Body of pancreas (tissue), 4 donors: ENCODE results near the gene ELP4. TPM values are rescaled to one million over a fixed set of nuclear protein-coding genes. Genes with fewer than 3 reads are reported as not detected.
"Not testable (repeated sequence)": the region's sequence is repeated elsewhere in the genome, so short reads cannot be mapped to it uniquely, and the experiment has no call there.

Experiments used
- ATAC-seq: fragments of 150-250 bp; one replicate; pipeline ENCODE4 v1.9.1; 2016
- DNase-seq, 4 donors: peaks; one replicate each; pipeline ENCODE4 v3.0.0-alpha.2; 2019
- H3K27ac ChIP-seq, 4 donors: fragments of 200-600 bp; sonication (generic); 1 replicate in 3 of 4; 2 replicates in 1 of 4; pipeline versions ENCODE4 v1.5.1 to v1.6.1; 2016 to 2019; ENCODE audit warnings: mild to moderate bottlenecking in 1 of 4, mixed read lengths in 1 of 4, moderate library complexity in 1 of 4
- H3K27me3 ChIP-seq, 2 donors: fragments of 200-600 bp; sonication (generic); one replicate each; pipeline ENCODE4 v1.6.0; 2016; ENCODE audit warnings: mild to moderate bottlenecking in 1 of 2
- H3K36me3 ChIP-seq, 2 donors: fragments of 200-600 bp; sonication (generic); replicated peaks in 1 of 2; 2 replicates each; pipeline ENCODE4 v1.5.1; 2016; ENCODE audit warnings: low read depth in 2 of 2; ENCODE audit not compliant: insufficient read depth in 1 of 2
- H3K4me1 ChIP-seq: fragments of 200-600 bp; sonication (generic); one replicate; pipeline ENCODE4 v1.6.0; 2016
- H3K4me3 ChIP-seq, 2 donors: fragments of 200-600 bp; sonication (generic); 1 replicate in 1 of 2; 2 replicates in 1 of 2; pipeline ENCODE4 v1.5.1; 2016 to 2019
- H3K9me3 ChIP-seq, 3 donors: fragments of 200-600 bp; sonication (generic); 1 replicate in 2 of 3; 2 replicates in 1 of 3; pipeline ENCODE4 v1.5.1; 2016
- POLR2A ChIP-seq, 3 donors: fragments of 450-650 bp; IDR thresholded peaks; one replicate each; pipeline ENCODE4 v1.6.1; 2016; ENCODE audit warnings: antibody characterized with exemption in 3 of 3, mild to moderate bottlenecking in 2 of 3
- WGBS, 2 donors: methylation state at CpG; one replicate each; pipeline ENCODE4 v1.1.5; 2017; 5-methylcytosine and 5-hydroxymethylcytosine counted together
- intact Hi-C: fragments of 100-400 bp; cut with DNase I; formaldehyde crosslinking; loops from one replicate; pipeline ENCODE4 v1.15.1; 2023
- total RNA-seq, 2 donors: library from RNA; depleted of rRNA; stranded (reverse); fragments of >200 nt; gene quantifications; one replicate each; pipeline ENCODE4 v1.1.0, GENCODE V29; 2016
- TF ChIP-seq, protein P1 (sequence below), 7 experiments: fragments of 450-650 bp in 4 of 7; fragments of 200-600 bp in 3 of 7; sonication (generic) in 3 of 7; IDR thresholded peaks; one replicate each; pipeline ENCODE4 v1.5.1; 2016 to 2019; ENCODE audit warnings: antibody characterized with exemption in 7 of 7

Gene ELP4
- total RNA-seq, 2 donors from 2014 or later: 20.2 to 33.3 TPM

- Histone ChIP-seq H3K9me3 (no peaks in the 10 kb centered on the region), H3K27ac (no peak overlapping the region), H3K4me1 (peaks cover 7% of the 10 kb centered on the region), H3K36me3 (no peaks in the 10 kb centered on the region), H3K27me3 (no peaks in the 10 kb centered on the region), H3K4me3 (no peak overlapping the region)
- 85 to 100% methylated on average over 1 of the region's 1 CpG for WGBS, 2 donors
- ATAC-seq: no peak
- intact Hi-C loops: no loop called here
- DNase-seq: no peak
- no peak for TF ChIP-seq POLR2A (IDR thresholded peaks at IDR 0.05)
- TF ChIP-seq, protein P1, sequence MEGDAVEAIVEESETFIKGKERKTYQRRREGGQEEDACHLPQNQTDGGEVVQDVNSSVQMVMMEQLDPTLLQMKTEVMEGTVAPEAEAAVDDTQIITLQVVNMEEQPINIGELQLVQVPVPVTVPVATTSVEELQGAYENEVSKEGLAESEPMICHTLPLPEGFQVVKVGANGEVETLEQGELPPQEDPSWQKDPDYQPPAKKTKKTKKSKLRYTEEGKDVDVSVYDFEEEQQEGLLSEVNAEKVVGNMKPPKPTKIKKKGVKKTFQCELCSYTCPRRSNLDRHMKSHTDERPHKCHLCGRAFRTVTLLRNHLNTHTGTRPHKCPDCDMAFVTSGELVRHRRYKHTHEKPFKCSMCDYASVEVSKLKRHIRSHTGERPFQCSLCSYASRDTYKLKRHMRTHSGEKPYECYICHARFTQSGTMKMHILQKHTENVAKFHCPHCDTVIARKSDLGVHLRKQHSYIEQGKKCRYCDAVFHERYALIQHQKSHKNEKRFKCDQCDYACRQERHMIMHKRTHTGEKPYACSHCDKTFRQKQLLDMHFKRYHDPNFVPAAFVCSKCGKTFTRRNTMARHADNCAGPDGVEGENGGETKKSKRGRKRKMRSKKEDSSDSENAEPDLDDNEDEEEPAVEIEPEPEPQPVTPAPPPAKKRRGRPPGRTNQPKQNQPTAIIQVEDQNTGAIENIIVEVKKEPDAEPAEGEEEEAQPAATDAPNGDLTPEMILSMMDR (IDR thresholded peaks at IDR 0.05): no peak
Observed at GRCh38 chr11:31560842-31561476, 51.4 kb downstream of the ELP4 start.

- ATAC-seq, H3K27ac ChIP-seq, H3K27me3 ChIP-seq, H3K4me3 ChIP-seq, H3K4me1 ChIP-seq, intact Hi-C loops, DNase-seq, H3K9me3 ChIP-seq, H3K36me3 ChIP-seq: not testable (repeated sequence)
- 93 to 97% methylated on average over 4 of the region's 4 CpGs for WGBS, 2 donors
Observed at GRCh38 chr11:31564517-31564916, 55.0 kb downstream of the ELP4 start.

- DNase-seq, H3K36me3 ChIP-seq, H3K9me3 ChIP-seq, H3K27ac ChIP-seq, ATAC-seq, intact Hi-C loops, H3K4me3 ChIP-seq, H3K27me3 ChIP-seq, H3K4me1 ChIP-seq: not testable (repeated sequence)
- WGBS, 2 donors: 85 to 90% methylated on average over 4 of the region's 4 CpGs
Observed at GRCh38 chr11:31574133-31574532, 64.6 kb downstream of the ELP4 start.

GRCh38 chr11:31575764-31576163 lies 66.2 kb downstream of the ELP4 start:
- H3K9me3 ChIP-seq, H3K27me3 ChIP-seq, H3K4me1 ChIP-seq, H3K27ac ChIP-seq, H3K4me3 ChIP-seq, DNase-seq, ATAC-seq, H3K36me3 ChIP-seq, intact Hi-C loops: not testable (repeated sequence)
- WGBS, 2 donors: 89 to 98% methylated on average over 3 of the region's 3 CpGs

DNA sequence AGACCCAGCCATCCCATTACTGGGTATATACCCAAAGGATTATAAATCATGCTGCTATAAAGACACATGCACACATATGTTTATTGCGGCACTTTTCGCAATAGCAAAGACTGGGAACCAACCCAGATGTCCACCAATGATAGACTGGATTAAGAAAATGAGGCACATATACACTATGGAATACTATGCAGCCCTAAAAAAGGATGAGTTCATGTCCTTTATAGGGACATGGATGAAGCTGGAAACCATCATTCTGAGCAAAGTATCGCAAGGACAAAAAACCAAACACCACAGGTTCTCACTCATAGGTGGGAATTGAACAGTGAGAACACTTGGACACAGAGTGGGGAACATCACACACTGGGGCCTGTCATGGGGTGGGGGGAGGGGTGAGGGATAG lies 69.8 kb downstream of the ELP4 start:
- H3K4me3 ChIP-seq, H3K27ac ChIP-seq, ATAC-seq, H3K4me1 ChIP-seq, H3K36me3 ChIP-seq, DNase-seq, intact Hi-C loops, H3K9me3 ChIP-seq, H3K27me3 ChIP-seq: not testable (repeated sequence)
- WGBS, 2 donors: 97 to 100% methylated on average over 3 of the region's 3 CpGs

DNA sequence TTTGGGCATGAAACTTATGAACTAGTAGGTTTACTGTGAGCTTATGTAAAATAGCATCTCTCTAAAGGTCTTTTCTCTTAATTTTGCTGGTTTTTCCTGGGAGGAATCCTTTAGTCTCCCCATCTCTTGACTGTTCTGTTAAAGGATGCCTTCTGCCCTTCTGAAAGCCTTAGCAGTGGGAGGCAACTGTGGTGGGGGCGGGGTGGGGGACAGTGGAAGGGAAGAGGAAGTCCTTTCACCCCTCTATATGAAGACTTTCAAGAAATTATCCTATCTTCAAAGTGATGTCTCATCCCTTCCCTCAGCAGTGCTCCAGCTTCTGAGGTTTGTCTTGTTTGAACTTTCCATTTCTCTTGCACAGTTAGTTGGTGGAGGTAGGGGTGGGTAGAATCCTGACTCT lies 73.1 kb downstream of the ELP4 start:
- intact Hi-C loops: no loop called here
- DNase-seq (no peak), ATAC-seq (no peak)
- no peak overlapping the region for H3K4me3 ChIP-seq
- 75% methylated on average over 1 of the region's 1 CpG for WGBS, 2 donors
- no peaks in the 10 kb centered on the region for H3K4me1 ChIP-seq
- H3K27ac ChIP-seq: no peak overlapping the region
- H3K36me3 ChIP-seq: no peaks in the 10 kb centered on the region
- H3K9me3 ChIP-seq: no peaks in the 10 kb centered on the region
- no peaks in the 10 kb centered on the region for H3K27me3 ChIP-seq
- TF ChIP-seq, protein P1 (IDR thresholded peaks at IDR 0.05): no peak
- no peak for TF ChIP-seq POLR2A (IDR thresholded peaks at IDR 0.05)

- no peak for DNase-seq
- intact Hi-C loops: no loop called here
- Histone ChIP-seq H3K36me3 (no peaks in the 10 kb centered on the region), H3K27ac (no peak overlapping the region), H3K4me3 (no peak overlapping the region), H3K27me3 (no peaks in the 10 kb centered on the region), H3K9me3 (no peaks in the 10 kb centered on the region), H3K4me1 (no peaks in the 10 kb centered on the region)
- no peak for ATAC-seq
- TF ChIP-seq, protein P1 (IDR thresholded peaks at IDR 0.05): no peak
- no peak for TF ChIP-seq POLR2A (IDR thresholded peaks at IDR 0.05)
- WGBS, 2 donors: 89 to 94% methylated on average over 2 of the region's 2 CpGs
Observed at GRCh38 chr11:31598454-31598853, 88.9 kb downstream of the ELP4 start.
